HG03378 (cell line): ENCODE measurements around the gene SIGMAR1.

ENCODE experiments used
- ATAC-seq: cut with Tn5 transposase; IDR thresholded peaks from one replicate; pipeline ENCODE4 v1.9.1; 2021; ENCODE audit warnings: mild to moderate bottlenecking, moderate library complexity; ENCODE audit not compliant: unreplicated experiment

SIGMAR1 gene

DNA sequence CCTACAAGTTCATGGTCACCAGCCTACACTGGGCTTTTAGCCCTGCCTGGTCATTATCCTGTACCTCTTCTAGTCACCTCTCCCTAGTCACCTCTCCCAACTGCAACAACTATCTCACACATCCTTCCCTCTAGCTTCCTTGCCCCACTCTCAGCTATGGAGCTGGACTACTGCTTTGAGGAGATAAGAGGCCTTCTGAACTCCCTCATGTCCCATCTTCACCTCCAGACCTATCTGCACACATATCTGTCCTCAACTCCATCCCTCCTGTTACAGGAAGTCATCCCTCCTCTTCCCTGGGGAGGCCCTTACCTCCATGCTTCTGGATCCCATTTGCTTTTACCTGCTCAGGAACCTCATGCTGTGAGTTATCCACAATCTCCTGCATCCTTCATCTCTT is 31.4 kb downstream of the SIGMAR1 start:
- ATAC-seq = no peak

DNA sequence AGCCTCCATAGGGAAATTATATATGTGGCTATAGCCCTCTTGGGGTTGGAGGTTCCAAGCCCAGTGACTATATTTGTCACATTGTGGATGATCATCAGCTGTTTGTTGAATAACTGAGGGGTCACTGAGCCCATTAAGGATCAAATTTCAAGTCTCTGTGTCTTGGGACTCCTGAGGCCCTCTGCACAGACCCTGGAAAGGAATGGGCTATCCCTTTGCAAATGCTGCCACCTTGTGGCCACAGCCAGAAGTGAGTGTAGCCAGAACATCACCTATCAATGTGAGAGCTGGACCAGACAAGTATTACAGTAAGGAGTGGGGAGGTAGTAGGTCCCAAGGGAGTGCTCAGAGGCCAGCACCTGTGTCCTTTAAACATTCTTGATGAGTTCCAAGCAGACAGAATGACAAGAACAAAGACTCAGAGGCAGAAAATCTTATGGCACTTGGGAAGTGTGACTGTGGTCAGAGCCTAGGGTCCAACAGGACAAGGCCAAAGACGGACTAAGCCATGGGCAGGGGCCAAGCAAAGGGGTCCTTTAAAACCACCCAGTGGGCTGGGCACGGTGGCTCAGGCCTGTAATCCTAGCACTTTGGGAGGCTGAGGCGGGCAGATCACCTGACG is 33.9 kb downstream of the SIGMAR1 start:
- ATAC-seq = peak; percentile 82

DNA sequence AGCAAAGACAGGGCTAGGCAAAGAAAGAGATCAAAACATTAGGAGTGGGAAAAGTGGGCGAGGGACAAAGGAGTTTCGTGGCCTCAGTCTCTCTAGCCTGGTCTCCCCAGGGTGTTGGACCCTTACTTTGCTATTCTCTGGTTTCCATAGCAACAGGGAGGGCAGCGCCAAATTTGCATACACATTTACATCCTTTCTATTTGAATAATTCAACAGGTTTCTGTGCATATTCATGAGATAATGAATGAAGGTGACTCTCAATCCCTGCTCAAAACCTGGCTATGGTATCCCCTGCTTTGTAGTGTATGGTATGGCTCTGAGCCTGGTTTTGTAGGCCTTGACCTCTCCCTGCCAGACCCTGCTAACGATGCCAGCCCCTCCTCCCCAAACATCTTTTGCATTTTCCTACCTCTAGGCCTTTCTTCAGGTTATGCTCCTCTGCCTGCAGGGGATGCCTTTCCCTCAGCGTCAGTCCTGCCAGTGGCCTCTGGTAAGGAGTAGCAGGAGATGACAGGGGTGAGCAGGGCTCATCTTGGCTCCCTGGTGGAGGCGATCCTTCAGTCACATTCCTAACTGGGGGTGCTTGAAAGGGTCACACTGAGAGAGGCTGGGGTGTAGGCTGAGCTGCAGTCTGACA is 35.5 kb downstream of the SIGMAR1 start:
- ATAC-seq = no peak

DNA sequence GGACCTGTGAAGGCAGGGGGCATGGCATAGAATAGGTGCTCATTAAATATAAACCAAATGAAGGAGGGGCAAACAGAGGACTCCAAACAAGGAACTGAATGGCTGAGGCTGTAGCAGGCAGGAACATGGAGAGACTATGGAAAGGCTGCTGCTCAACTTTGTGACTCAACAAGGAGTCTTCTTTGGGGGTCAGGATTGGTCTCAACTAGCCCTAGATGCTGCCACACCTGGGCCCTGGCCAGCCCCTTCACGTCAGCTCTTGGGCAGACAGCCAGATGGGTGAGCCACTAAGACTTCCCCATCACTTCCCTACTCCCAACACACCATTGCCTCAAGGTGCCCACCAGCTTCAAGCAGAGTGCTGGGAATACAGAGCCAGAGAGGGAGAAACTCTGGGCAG is 36.7 kb downstream of the SIGMAR1 start:
- ATAC-seq = no peak

DNA sequence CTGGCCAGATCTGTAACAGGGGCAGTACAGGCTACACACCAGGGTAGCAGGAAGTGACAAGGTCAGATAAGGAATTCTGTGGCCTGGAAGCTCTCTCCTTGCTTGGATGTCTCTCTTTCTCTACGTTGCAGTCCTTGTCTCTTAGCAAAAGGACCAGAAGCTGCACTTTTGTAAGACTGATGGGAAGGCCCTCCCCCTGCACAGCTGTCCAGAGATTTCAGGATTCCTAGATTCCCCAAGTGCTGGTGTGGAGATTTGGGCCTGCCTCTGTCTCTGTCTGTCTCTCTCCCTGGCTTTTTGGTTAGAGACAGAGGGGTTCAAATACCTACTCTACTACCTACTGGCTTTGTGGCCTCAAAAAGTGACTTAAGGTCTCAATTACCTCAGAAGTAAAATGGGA is 38.0 kb downstream of the SIGMAR1 start:
- ATAC-seq = no peak

DNA sequence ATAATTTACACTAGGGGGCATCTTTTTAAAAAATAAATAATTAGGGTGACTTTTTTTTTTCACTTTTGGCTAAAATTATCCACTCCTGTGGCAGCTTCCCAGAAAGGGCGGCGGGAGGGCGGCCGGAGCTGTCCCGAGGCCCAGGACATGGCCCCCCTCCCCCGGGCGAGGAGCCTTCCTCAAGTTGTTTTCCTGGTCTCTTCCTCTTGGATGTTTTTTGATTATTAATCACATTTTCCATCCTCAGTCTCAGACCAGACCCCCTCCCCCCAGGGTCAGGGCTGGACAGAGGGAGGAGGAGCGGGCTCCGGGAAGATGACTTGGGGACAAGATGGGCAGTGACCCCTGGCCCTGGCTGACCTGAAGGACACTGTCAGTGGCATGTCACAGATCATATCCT is 43.4 kb downstream of the SIGMAR1 start:
- no peak for ATAC-seq

DNA sequence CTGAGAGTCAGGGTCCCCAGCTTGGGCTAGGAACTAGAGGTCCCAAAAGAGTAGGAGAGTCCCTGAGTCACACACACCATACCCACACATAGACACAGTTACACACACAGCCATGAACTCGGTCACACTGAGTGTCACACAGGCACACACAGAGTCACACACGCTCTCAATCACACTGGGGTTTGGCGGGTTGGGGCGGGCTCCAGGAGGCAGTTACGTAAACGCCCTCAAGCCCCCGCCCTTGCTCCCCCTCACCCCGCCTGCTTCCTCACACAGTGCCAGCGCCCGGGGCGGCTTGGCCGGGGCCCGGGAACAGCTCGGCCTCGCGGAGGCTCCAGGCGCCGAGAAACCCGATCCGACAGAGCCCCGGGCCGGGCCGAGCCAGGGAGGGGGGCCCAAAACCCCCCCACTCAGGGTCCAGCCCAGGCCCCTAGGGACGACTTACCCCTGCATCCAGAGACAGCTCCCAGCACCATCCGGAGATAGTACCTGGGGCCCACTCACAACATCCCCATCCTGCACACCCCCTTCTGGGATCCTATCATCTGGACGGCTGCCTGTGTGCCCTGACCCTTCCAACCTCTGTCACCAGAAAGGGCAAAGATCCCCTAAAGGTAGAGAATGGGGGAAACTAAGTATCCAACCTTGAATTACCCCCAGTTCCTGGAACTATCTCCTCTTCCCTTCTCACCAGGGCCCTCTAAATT is 44.5 kb downstream of the SIGMAR1 start:
- ATAC-seq = no peak

DNA sequence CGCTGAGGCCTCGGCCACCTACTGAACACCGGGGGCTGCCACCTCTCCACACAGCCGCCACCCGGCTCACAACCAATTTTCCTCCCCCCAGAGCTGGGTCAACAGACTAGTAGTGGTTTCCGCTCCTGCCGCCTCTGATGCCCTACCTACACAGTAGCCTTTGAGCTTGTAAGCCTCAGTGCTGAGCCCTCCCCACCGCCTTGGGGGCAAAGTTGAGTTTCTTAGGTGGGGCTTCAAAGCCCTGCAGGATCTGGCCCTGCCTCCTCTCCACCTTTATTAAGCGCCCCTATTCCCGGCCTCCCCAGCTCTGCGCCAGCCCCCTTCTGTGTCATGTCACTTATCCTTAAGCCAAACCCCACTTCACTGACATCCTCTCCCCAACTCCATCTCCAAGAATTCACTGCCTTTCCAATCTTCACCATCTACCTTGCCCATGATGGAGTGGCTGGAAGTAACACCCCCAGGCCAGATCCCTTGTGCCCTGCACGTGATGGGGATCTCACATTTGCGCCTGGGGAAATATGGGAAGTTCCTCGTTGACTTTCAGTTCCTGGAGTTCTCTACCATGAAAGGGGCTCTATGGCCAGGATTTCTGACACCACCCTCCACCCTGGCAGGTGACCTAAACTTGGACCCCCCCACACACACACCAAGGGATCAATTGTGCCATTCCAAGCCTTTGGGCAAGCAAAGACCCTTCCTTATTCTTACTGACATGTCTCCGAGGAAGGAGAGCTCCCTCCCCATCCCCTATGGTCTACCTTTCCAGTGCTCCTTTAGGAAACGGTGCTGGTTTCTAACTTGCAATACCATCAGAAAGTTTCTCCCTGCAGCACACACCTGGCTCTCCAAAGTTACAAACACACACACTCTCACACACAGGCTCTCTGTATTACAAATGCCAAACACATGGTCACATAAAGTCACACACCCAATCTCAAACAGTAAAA is 45.4 kb downstream of the SIGMAR1 start:
- no peak for ATAC-seq

DNA sequence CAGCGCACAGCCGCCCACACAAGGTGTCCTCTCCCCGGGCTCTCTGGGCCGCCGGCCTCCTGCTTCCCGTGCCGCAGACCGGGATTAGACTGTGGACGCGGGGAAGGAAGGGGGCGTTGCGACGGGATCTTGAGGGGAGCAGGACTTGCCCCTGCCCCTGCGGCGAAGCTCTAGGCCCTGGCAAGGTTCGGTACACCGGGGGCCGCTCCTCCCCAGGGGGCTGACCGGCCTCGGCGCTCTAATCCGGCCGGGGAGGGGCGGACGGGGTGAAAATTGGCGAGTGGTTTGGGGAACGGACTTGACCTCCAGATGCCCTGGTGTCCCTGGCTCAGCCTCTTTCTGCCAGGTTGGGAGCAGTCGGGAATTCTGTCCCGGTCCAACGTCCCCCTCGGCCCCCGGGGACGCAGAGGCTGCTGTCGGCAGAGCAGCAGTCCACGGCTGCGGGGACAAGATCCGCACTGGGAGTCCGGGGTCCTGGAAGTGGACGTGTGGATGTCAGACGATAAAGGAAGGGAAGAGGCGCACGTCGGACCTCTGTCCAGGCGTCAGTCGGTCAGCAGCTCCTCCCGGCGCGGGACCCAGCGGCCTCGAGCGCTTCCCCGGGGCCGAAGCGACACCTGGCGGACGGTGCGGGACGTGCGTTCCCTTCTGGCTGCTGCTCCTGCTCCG is 46.2 kb downstream of the SIGMAR1 start:
- no peak for ATAC-seq

DNA sequence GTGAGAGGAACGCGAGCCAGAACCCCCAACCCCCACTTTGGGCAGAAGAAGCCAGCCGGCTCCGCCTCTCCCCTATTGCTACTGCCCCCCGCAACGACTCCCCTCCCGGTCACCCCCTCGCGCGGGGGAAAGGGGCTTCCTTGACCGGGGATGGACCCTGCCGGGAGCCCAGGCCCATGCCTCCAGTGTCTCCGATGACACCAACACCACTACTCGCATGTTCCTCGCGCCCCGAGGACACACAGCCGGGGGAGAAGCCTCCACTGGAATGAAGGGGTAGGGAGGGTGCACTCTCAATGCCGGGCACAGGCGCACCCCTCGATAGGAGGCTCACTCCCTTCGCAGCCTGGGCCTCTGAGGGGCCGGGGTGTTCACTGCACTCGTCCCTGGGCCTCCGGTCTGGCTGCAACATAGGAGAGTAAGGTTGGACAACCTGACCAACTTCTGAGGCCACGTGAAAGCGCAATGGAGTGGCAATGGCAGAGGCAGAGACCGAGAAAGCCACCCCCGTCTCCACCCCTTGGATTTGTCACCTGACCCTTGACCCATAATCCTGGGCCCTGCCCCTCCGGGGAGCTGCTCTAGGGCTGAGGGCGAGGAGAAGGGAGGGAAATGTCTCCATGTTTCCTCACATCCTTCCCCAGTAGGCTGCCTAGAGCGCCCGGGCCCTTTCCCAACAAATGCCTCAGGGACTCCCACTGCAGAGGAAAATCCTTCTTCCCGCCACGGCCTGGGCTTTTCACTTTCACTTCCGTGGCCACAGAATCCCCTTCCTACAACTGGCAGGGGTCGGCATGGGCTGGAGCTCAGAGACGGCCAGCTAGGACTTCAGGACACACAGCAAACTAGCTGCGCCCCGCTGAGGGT is 47.0 kb downstream of the SIGMAR1 start:
- no peak for ATAC-seq

DNA sequence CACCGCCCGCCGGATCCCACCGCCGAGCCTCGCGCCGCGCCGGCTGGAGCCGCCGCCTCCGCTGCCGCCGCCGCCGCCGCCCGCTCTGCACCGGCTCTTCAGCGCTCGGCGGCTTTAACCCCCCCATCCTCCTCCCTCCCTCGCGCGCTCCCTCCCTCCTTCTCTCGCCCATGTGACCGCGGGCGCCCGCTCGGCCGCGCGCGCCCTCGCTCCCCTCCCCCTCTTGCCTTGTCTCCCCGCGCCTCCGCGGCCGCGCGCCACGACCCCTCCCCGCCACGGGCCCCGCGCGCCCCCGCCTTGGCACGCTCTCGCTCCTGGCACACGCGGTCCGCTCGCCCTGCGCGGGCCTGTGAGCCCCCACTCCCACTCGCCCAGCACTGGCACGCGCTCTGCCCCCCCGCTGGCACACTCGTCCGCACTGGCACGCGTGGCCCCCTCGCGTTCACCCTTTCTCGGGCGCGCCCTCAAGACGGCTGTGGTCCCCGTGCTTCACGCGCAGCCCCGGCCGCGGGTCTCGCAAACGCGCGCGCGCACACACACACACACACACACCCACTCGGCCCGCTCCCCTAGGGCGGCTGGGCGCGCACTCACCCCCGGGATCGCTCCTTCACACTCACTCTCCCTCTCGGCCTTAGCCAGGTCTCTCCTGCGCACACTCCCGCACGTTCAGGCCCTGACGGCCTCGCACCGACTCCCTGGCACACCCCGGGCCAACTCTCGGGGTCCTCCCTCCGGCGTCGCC is 47.8 kb downstream of the SIGMAR1 start, which contains the start of gene CNTFR:
TSS of gene CNTFR (minus strand) at position 89 of the 745 bp plus-strand sequence. CDS start 20,743 bp downstream, outside the sequence.
- ATAC-seq = no peak

DNA sequence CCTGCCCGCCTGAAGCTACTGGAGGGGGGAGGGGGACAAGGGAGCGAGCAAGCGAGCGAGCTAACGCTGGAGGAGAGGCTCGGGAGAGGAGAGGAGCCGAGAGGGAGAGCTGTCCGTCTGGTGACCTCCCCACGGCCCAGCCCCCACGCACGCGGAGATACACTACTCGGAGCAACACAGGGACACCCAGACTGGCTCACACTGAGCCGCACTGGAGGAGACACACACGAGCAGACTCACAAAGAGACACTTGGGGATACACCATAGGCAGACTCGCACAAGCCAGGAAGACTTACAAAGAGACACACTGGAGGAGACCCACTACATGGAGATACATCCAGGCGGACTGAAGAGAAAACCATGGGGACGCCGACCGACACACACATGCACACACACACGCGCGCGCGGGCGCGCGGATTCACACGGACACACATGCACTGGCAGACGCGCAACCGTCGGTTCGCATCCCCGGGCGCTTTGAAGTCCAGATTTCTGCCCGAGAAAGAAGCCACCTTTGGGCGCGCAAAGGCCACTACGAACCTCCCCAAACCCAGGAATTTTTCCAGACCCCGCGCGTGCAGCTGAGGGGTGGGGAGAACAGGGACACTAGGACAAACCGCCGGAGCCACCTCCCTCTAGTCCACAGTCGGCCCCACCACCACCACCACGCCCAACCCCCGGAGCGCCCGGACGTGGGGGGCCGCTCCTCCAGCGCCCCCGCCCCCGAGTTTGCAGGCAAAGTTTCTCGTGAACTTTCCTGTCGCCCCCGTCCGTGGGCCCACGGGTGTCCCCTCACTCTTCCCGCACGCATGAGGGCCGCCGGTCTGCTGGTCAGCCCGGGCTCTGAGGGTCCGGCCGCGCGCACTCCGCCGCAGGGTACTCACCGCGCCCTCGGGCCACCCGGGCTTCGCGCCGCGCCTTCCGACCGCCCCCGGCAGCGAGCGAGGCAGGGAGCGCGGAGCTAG is 48.6 kb downstream of the SIGMAR1 start:
- ATAC-seq = no peak

DNA sequence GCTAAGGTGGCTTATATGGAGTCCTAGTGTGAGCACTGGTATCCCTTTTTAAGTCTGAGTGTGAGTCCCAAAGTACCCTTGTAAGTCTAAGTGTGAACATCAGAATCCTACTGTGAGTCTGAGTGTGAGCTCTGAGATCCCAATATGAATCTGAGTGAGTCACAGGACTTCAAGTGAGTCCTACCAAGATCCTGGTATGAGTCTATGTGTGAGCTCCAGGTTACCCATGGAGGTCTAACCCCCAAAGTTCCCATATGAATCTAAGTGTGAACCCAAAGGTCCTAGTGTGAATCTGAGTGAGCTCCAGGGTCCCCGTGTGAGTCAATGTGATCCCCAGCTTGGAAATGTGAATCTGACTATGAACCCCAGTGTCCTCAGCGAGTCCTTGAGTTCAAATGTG is 50.3 kb downstream of the SIGMAR1 start:
- ATAC-seq = no peak

DNA sequence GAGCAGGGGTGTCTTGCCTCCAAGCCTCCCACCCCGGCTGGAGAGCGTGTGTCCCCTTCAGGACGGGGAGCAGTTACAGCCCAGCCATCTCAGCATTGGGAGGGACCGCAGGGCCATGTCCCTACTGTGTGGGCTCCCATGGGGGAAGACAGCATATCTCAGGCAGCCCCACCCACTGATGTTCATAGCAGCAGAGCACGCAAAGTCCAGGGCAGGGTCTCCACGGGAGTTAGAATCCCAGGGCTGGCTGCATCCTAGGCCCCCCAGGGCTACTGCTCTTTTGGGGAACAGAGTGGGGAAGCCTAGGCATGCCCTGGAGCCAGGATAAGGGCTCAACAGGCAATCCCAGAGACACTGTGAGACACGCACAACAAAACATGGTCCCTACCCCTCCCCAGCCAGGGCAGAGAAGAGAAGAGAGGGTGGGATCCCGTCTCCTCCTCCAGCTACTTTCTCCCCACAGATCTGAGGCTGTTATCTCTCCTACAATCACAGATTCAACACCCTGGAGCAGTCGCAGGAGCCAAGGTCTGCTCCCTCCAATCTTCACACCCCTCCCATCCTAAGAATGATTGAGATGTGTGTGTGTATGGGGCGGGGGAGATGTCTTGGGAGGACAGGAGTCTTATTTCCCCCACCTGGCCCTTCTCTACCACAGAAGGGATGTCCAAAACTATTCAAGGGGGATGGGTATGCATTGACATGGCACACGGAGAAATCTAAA is 51.5 kb downstream of the SIGMAR1 start:
- no peak for ATAC-seq

DNA sequence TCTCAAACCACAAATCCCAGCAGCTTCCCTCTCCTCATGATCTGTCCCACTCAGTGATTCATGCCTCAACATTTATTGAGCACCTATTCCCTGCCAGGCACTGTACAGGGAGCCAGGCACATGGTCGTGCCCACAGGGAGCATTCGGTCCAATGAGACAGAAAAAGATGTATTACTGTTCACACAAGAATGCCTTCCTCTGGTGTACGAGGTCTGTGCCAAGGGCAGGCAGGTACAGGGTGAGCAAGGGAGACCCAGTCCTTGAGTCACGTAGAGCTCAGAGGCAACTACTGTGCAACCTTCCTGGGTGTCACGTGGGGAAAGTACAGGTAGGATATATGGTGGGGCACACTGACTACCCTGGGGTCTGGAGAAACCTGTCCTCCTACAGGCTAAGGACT is 52.6 kb downstream of the SIGMAR1 start:
- no peak for ATAC-seq
